Adrenal gland (tissue), 12 donors: Measurements from ENCODE around the gene MAFF. TPM values are rescaled to one million over a fixed set of nuclear protein-coding genes. Genes with fewer than 3 reads are reported as not detected.

Source experiments
- DNase-seq, 7 donors: peaks; one replicate each; pipeline ENCODE4 v3.0.0-alpha.2; 2019 to 2020
- H3K27ac ChIP-seq, 5 donors: fragments of 200-600 bp; sonication (generic) in 4 of 5; 1 replicate in 3 of 5; 2 replicates in 2 of 5; pipeline versions ENCODE4 v1.5.1 to v1.8.0; 2016 to 2020; ENCODE audit warnings: mild to moderate bottlenecking in 1 of 5
- H3K27me3 ChIP-seq: fragments of 200-600 bp; 2 replicates; pipeline ENCODE4 v1.8.0; 2021
- H3K36me3 ChIP-seq, 2 donors: fragments of 200-600 bp; replicated peaks in 1 of 2; 1 replicate in 1 of 2; 2 replicates in 1 of 2; pipeline versions ENCODE4 v1.5.1 to v1.8.0; 2018 to 2022
- H3K4me1 ChIP-seq, 2 donors: fragments of 200-600 bp; replicated peaks in 1 of 2; 1 replicate in 1 of 2; 2 replicates in 1 of 2; pipeline versions ENCODE4 v1.5.1 to v1.8.0; 2018 to 2021
- H3K4me3 ChIP-seq, 4 donors: fragments of 200-600 bp; sonication (generic) in 3 of 4; one replicate each; pipeline ENCODE4 v1.5.1; 2016 to 2018
- H3K9me3 ChIP-seq, 3 donors: fragments of 200-600 bp; sonication (generic) in 1 of 3; replicated peaks in 1 of 3; 1 replicate in 2 of 3; 2 replicates in 1 of 3; pipeline versions ENCODE4 v1.5.1 to v1.8.0; 2016 to 2021
- CTCF ChIP-seq, 6 experiments: fragments of 450-650 bp in 4 of 6; fragments of 200-600 bp in 2 of 6; sonication (generic) in 1 of 6; IDR thresholded peaks; 1 replicate in 5 of 6; 2 replicates in 1 of 6; pipeline versions ENCODE4 v1.5.1 to v1.8.0; 2016 to 2021; ENCODE audit warnings: antibody characterized with exemption in 6 of 6, mild to moderate bottlenecking in 2 of 6, moderate library complexity in 1 of 6
- POLR2A ChIP-seq, 2 donors: fragments of 450-650 bp; IDR thresholded peaks; one replicate each; pipeline ENCODE4 v1.6.1; 2017; ENCODE audit warnings: antibody characterized with exemption in 2 of 2, mild to moderate bottlenecking in 2 of 2, moderate library complexity in 1 of 2
- WGBS, 4 donors: extraction: QIAGEN DNeasy Blood & Tissue Kit in 2 of 4; methylation state at CpG; one replicate each; pipeline versions ENCODE4 v1.1.5 to v1.1.7; 2013 to 2017; 5-methylcytosine and 5-hydroxymethylcytosine counted together
- intact Hi-C, 2 donors: fragments of 100-400 bp; cut with DNase I; formaldehyde crosslinking; loops; one replicate each; pipeline versions ENCODE4 v1.14.1 to v1.15.0; 2022 to 2023
- polyA plus RNA-seq, 3 donors: library from polyadenylated mRNA; stranded (reverse); fragments of 200-250 nt in 2 of 3; fragments of 350-450 nt in 1 of 3; fragmentation: Illumina TruSeq in 1 of 3; extraction: RNeasy Lipid Tissue Mini Kit (QIAGEN cat#74804) in 1 of 3; gene quantifications; one replicate each; pipeline ENCODE4 v1.2.3, GENCODE V29; 2013 to 2014
- total RNA-seq, 9 donors: library from RNA; depleted of rRNA in 4 of 9; stranded (reverse); fragments of >200 nt in 4 of 9; fragments of 120-200 nt in 1 of 9; fragmentation: NEBNext Ultra II Directional in 1 of 9; extraction: Animal tissue kit (Norgen Biotek cat#: 25700) in 1 of 9; gene quantifications; one replicate each; pipeline versions ENCODE4 v1.1.0 to v1.2.4, GENCODE V29; 2013 to 2023
- donor health status: healthy with polysubstance abuse.
- donor health status: Bipolar disorder and iron deficiency.
- donor health status: DM: yes; HTN: yes; CAD: no.
- donor health status: DM: no; HTN: no; CAD: no.
- donor health status: DM: no; HTN: no; CAD: no.
- donor health status: DM: yes; HTN: yes; CAD: no.

MAFF gene
- total and polyA plus RNA-seq, 12 donors: 1.9 to 23.4 (median 13.9) TPM

DNA sequence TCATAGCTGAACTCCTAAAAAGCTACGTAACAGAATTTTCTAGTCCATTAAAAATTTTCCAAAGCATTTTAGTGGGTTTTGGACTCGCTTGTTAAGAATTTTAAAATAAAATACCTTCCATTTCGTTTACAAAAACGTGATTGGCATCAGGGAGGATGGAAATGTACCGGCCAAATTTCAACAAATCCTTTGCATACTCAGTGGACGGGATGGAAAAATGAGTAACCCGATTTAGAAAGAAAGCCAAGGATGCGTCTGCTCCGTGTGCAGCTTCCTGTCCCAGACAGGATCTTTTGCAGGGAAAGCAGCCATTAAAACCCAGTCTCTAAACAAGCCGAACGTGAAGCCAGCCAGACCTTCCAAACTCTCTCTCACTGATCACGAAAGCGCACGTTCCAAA is 55.4 kb downstream of the MAFF start:
- Histone ChIP-seq H3K27me3 (no peaks in the 10 kb centered on the region), H3K36me3 (no peaks in the 10 kb centered on the region), H3K4me1 (peaks cover 15 to 59% of the 10 kb centered on the region in 2 donors), H3K27ac (peak overlapping the region; percentile 73 to 93 (median 88)), H3K4me3 (peak overlapping the region in 1 of 4 donors; percentile 39), H3K9me3 (no peaks in the 10 kb centered on the region)
- intact Hi-C loops: no loop called here
- TF ChIP-seq CTCF (IDR thresholded peaks at IDR 0.05) (no peak), POLR2A (IDR thresholded peaks at IDR 0.05) (peak in 1 of 2 donors; percentile 41)
- peak in 4 of 7 donors; percentile 51 to 68 (median 60) for DNase-seq
- WGBS, 4 donors: 18 to 26% (median 21%) methylated on average over 14 of the region's 14 CpGs

GRCh38 chr22:38257650-38258250 is 56.0 kb downstream of the MAFF start:
- no peak for DNase-seq
- H3K27me3 ChIP-seq: no peaks in the 10 kb centered on the region
- TF ChIP-seq CTCF (IDR thresholded peaks at IDR 0.05) (no peak), POLR2A (IDR thresholded peaks at IDR 0.05) (no peak)
- WGBS, 4 donors: 66 to 82% (median 75%) methylated on average over 4 of the region's 4 CpGs
- intact Hi-C loops: no loop called here
- no peaks in the 10 kb centered on the region for H3K9me3 ChIP-seq
- H3K27ac ChIP-seq: peak overlapping the region; percentile 73 to 93 (median 88)
- peak overlapping the region in 1 of 4 donors; percentile 39 for H3K4me3 ChIP-seq
- H3K36me3 ChIP-seq: no peaks in the 10 kb centered on the region
- H3K4me1 ChIP-seq: peaks cover 15 to 65% of the 10 kb centered on the region in 2 donors

- intact Hi-C loops: no loop called here
- peak; percentile 46 to 92 (median 79) for DNase-seq
- peaks cover 15 to 69% of the 10 kb centered on the region in 2 donors for H3K4me1 ChIP-seq
- no peak for TF ChIP-seq CTCF (IDR thresholded peaks at IDR 0.05)
- no peak for TF ChIP-seq POLR2A (IDR thresholded peaks at IDR 0.05)
- no peaks in the 10 kb centered on the region for H3K9me3 ChIP-seq
- H3K36me3 ChIP-seq: no peaks in the 10 kb centered on the region
- H3K27ac ChIP-seq: peak overlapping the region in 3 of 5 donors; percentile 88 to 93 (median 89)
- 26 to 37% (median 36%) methylated on average over 8 of the region's 8 CpGs for WGBS, 4 donors
- H3K27me3 ChIP-seq: no peaks in the 10 kb centered on the region
- no peak overlapping the region for H3K4me3 ChIP-seq
Measured at GRCh38 chr22:38258895-38259294, 57.1 kb downstream of the MAFF start.

DNA sequence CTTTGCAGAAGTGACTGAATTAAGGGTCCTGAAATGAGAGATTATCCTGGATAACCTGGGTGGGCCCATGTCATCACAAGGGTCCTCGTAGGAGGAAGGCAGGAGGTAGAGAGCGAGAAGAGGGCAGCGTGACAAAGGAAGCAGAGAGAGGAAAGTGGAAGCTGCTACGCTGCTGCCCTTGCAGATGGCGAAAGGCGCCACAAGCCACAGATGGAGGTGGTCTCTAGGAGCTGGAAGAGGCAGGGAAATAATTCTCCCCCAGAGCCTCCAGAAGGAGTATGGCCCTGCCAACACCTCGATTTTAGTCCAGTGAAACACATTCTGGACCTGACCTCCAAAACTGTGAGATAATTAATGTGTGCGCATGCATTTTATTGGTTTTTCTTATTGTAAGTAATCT is 57.6 kb downstream of the MAFF start:
- WGBS, 4 donors: 71 to 83% (median 77%) methylated on average over 8 of the region's 8 CpGs

More for the DNA sequence above, 57.6 kb downstream of the MAFF start:
- no peak overlapping the region for H3K4me3 ChIP-seq
- no peaks in the 10 kb centered on the region for H3K9me3 ChIP-seq
- intact Hi-C loops: no loop called here
- TF ChIP-seq CTCF (IDR thresholded peaks at IDR 0.05) (no peak), POLR2A (IDR thresholded peaks at IDR 0.05) (no peak)
- H3K36me3 ChIP-seq: no peaks in the 10 kb centered on the region
- H3K27ac ChIP-seq: peak overlapping the region in 3 of 5 donors; percentile 88 to 93 (median 89)
- H3K27me3 ChIP-seq: no peaks in the 10 kb centered on the region
- H3K4me1 ChIP-seq: peaks cover 15 to 69% of the 10 kb centered on the region in 2 donors
- DNase-seq: no peak
